GM21619 (cell line): ENCODE measurements around the gene LRRC63.

ENCODE experiments used
- ATAC-seq: cut with Tn5 transposase; IDR thresholded peaks from one replicate; pipeline ENCODE4 v1.9.1; 2021; ENCODE audit not compliant: unreplicated experiment

LRRC63 gene

GRCh38 chr13:46307554-46307953 lies 95.8 kb downstream of the LRRC63 start:
- no peak for ATAC-seq

GRCh38 chr13:46310066-46310465 lies 98.3 kb downstream of the LRRC63 start:
- ATAC-seq, result no peak

GRCh38 chr13:46311217-46311616 lies 99.5 kb downstream of the LRRC63 start:
- no peak for ATAC-seq

GRCh38 chr13:46313024-46313423 lies 101.3 kb downstream of the LRRC63 start:
- no peak for ATAC-seq

- ATAC-seq, result no peak
These were observed 101.9 kb downstream of the LRRC63 start for GRCh38 chr13:46313432-46314257.

- ATAC-seq, result no peak
These were observed 102.9 kb downstream of the LRRC63 start for GRCh38 chr13:46314587-46314986.

GRCh38 chr13:46315036-46315435 lies 103.3 kb downstream of the LRRC63 start:
- ATAC-seq, result no peak

- no peak for ATAC-seq
These were observed 103.9 kb downstream of the LRRC63 start for GRCh38 chr13:46315491-46316075.

- no peak for ATAC-seq
These were observed 105.4 kb downstream of the LRRC63 start for GRCh38 chr13:46317120-46317519.

GRCh38 chr13:46318986-46319385 lies 107.3 kb downstream of the LRRC63 start:
- no peak for ATAC-seq

- ATAC-seq, result no peak
These were observed 108.7 kb downstream of the LRRC63 start for GRCh38 chr13:46320406-46320805.

- ATAC-seq, result no peak
These were observed 109.1 kb downstream of the LRRC63 start for GRCh38 chr13:46320821-46321220.

- ATAC-seq, result no peak
These were observed 109.9 kb downstream of the LRRC63 start for GRCh38 chr13:46321494-46322225.

GRCh38 chr13:46324976-46325375 lies 113.2 kb downstream of the LRRC63 start:
- no peak for ATAC-seq
